ENCODE results near the gene PHF3.

DNA sequence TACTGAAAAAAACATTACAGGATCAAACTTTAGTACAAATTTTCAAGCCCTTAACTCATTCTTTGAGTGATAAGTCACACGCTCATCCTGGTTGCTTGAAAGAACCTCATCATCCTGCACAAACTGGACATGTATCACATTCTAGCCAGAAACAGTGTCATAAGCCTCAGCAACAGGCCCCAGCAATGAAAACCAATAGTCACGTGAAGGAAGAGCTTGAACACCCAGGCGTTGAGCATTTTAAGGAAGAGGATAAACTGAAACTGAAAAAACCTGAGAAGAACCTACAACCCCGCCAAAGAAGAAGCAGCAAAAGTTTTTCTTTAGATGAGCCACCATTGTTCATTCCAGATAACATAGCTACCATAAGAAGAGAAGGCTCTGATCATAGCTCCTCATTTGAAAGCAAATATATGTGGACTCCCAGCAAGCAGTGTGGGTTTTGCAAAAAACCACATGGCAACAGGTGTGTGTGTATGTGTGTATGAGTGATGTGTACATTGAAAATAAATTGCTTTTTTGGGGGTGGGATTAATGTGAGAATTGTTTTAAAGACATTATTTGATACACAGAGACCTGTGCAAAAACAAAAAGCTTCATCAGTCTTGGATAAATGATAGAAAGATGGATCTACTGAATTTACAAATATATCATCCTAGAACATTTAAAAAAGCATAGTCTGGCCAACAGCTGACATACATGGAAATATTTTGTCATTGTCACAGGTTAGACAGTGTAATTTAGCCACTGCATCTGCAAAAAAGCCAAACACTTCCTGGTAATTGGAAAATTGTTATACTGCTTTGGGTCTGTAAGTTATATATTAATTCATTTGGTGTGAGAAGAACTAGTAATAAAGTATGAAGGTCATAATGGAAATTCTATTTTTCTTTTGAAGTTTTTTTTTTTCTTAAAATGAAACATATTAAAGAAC lies 50.1 kb downstream of the PHF3 start:
- TF ChIP-seq CTCF (IDR thresholded peaks at IDR 0.05; ENCODE audit: low read depth, low read length) (no peak), POLR2A (IDR thresholded peaks at IDR 0.05; ENCODE audit: extremely low read depth, insufficient read length) (no peak), MYC (IDR thresholded peaks at IDR 0.05; ENCODE audit: low read depth, low read length) (no peak)
- TF ChIP-seq, protein P1, sequence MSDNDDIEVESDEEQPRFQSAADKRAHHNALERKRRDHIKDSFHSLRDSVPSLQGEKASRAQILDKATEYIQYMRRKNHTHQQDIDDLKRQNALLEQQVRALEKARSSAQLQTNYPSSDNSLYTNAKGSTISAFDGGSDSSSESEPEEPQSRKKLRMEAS (IDR thresholded peaks at IDR 0.05; ENCODE audit: low read depth, low read length), result no peak
